CD8-positive, alpha-beta memory T cell (primary cell): Measurements from ENCODE around the gene LMF1. TPM values are rescaled to one million over a fixed set of nuclear protein-coding genes. Genes with fewer than 3 reads are reported as not detected.

Experiments
- CTCF ChIA-PET: fragments of 350-600 bp; sonication (Branson Sonifier 250); formaldehyde crosslinking; loops from one replicate; lab custom pipeline; 2021; ENCODE audit warnings: antibody characterized with exemption; lab: Charles Lee
- POLR2A ChIA-PET: fragments of 350-600 bp; sonication (Branson Sonifier 250); formaldehyde crosslinking; loops from one replicate; lab custom pipeline; 2021; ENCODE audit warnings: antibody characterized with exemption; lab: Charles Lee
- DNase-seq, 5 donors: peaks; one replicate each; pipeline versions ENCODE4 v3.0.0 to v3.0.0-alpha.2; 2020 to 2022; ENCODE audit warnings: mixed read lengths in 1 of 5
- H3K27ac ChIP-seq: one replicate; pipeline ENCODE4 v1.7.0; 2013; ENCODE audit warnings: low read depth, mild to moderate bottlenecking, low read length, moderate library complexity
- H3K27me3 ChIP-seq: 2 replicates; pipeline ENCODE4 v1.7.0; 2013; ENCODE audit warnings: low read length, mild to moderate bottlenecking; ENCODE audit not compliant: insufficient read depth, poor library complexity, severe bottlenecking
- H3K36me3 ChIP-seq: 2 replicates; pipeline ENCODE4 v1.7.0; 2013; ENCODE audit warnings: mild to moderate bottlenecking, low read length, moderate library complexity; ENCODE audit not compliant: insufficient read depth
- H3K4me1 ChIP-seq: 2 replicates; pipeline ENCODE4 v1.7.0; 2013; ENCODE audit warnings: mild to moderate bottlenecking, low read length, moderate library complexity; ENCODE audit not compliant: insufficient read depth
- H3K4me3 ChIP-seq: 2 replicates; pipeline ENCODE4 v1.7.0; 2013; ENCODE audit warnings: mild to moderate bottlenecking, low read length
- H3K9me3 ChIP-seq: 2 replicates; pipeline ENCODE4 v1.7.0; 2013; ENCODE audit warnings: mild to moderate bottlenecking, low read length
- H3K27ac Mint-ChIP-seq, 8 donors: one replicate each; pipeline ENCODE4 v1.8.0; 2020 to 2021; ENCODE audit warnings: mixed read lengths in 8 of 8, mild to moderate bottlenecking in 6 of 8, inconsistent platforms in 3 of 8, moderate library complexity in 3 of 8
- H3K27me3 Mint-ChIP-seq, 2 donors: one replicate each; pipeline ENCODE4 v1.8.0; 2020 to 2021; ENCODE audit warnings: mixed read lengths in 2 of 2, mild to moderate bottlenecking in 1 of 2, moderate library complexity in 1 of 2
- H3K36me3 Mint-ChIP-seq, 3 donors: one replicate each; pipeline ENCODE4 v1.8.0; 2020 to 2021; ENCODE audit warnings: mixed read lengths in 3 of 3, inconsistent platforms in 1 of 3, mild to moderate bottlenecking in 1 of 3
- H3K4me1 Mint-ChIP-seq, 3 donors: one replicate each; pipeline ENCODE4 v1.8.0; 2020 to 2021; ENCODE audit warnings: mixed read lengths in 3 of 3, inconsistent platforms in 1 of 3, mild to moderate bottlenecking in 1 of 3
- H3K4me3 Mint-ChIP-seq, 7 donors: one replicate each; pipeline ENCODE4 v1.8.0; 2020 to 2021; ENCODE audit warnings: mixed read lengths in 7 of 7, mild to moderate bottlenecking in 6 of 7, moderate library complexity in 4 of 7, inconsistent platforms in 2 of 7
- H3K9me3 Mint-ChIP-seq, 5 donors: one replicate each; pipeline ENCODE4 v1.8.0; 2020 to 2022; ENCODE audit warnings: mixed read lengths in 5 of 5, mild to moderate bottlenecking in 3 of 5, moderate library complexity in 2 of 5, inconsistent platforms in 1 of 5
- polyA plus RNA-seq: library from polyadenylated mRNA; unstranded; fragments of 300-500 nt; fragmentation: Illumina TruSeq; gene quantifications from one replicate; pipeline ENCODE4 v1.2.3, GENCODE V29; 2021
- total RNA-seq, 2 experiments: library from RNA; stranded (reverse); gene quantifications; one replicate each; pipeline ENCODE4 v1.2.3, GENCODE V29; 2021

The LMF1 gene
- total and polyA plus RNA-seq, 3 experiments from 2014 or later, result 11.7 to 15.8 (median 14.0) TPM

DNA sequence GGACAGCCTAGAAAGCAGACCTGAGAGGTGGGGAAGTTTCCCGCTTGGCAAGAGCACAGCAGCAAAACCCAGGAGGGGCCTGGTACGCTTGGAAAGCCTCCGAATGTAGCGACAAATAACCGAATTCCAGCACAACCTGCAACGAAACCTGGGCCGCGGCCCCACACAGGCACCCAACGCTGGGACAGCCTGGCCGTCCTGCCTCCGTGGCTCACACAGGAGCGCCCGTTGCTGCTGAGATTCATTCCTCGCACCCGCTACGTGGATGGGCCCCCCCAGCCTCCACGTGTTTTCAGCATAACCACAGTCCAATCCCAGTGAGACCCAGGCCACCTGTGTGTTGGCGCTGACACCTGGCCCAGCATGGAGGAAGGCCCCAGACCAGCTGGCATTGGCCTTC lies 42.9 kb downstream of the LMF1 start:
- H3K27ac Mint-ChIP-seq, result peak overlapping the region in 1 of 8 donors; percentile 60
- Histone ChIP-seq H3K9me3 (no peaks in the 10 kb centered on the region), H3K4me1 (no peaks in the 10 kb centered on the region), H3K27me3 (no peaks in the 10 kb centered on the region), H3K27ac (no peak overlapping the region), H3K36me3 (no peaks in the 10 kb centered on the region), H3K4me3 (no peak overlapping the region)
- H3K4me1 Mint-ChIP-seq, result peaks cover 0 to 4% (median 3%) of the 10 kb centered on the region in 3 donors
- ChIA-PET CTCF (no interaction called here), POLR2A (no interaction called here)
- no peak for DNase-seq
- peaks cover 4 to 44% (median 6%) of the 10 kb centered on the region in 3 donors for H3K36me3 Mint-ChIP-seq
- H3K4me3 Mint-ChIP-seq, result no peak overlapping the region
- H3K27me3 Mint-ChIP-seq, result no peaks in the 10 kb centered on the region
- H3K9me3 Mint-ChIP-seq, result no peaks in the 10 kb centered on the region

DNA sequence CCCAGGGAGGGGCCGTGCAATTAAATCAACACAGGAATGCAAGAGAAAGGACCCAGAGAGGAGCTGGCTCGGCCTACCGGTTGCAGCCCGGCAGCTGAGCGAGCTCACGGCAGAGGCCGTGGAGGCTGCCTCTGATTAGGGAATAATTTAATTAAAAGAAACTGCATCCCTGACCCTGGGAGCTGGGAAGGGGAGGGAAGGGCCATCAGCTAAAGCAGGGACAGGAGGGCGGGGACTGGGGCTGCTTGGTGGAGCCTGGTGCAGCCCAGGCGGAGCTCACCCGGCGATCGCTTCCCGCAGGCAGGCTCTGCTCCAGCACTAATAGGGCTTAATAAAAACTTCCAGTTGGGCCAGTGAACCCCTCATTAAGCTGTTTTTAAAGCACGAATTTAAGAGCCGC lies 43.4 kb downstream of the LMF1 start:
- H3K36me3 Mint-ChIP-seq, result peaks cover 4 to 42% (median 7%) of the 10 kb centered on the region in 3 donors
- CTCF ChIA-PET, result no interaction called here
- no peaks in the 10 kb centered on the region for H3K27me3 Mint-ChIP-seq
- Histone ChIP-seq H3K27me3 (no peaks in the 10 kb centered on the region), H3K9me3 (no peaks in the 10 kb centered on the region), H3K36me3 (no peaks in the 10 kb centered on the region), H3K4me3 (no peak overlapping the region), H3K4me1 (no peaks in the 10 kb centered on the region), H3K27ac (no peak overlapping the region)
- H3K4me1 Mint-ChIP-seq, result peaks cover 0 to 4% (median 3%) of the 10 kb centered on the region in 3 donors
- no peak for DNase-seq
- peak overlapping the region in 1 of 8 donors; percentile 60 for H3K27ac Mint-ChIP-seq
- no peak overlapping the region for H3K4me3 Mint-ChIP-seq
- POLR2A ChIA-PET, result no interaction called here
- no peaks in the 10 kb centered on the region for H3K9me3 Mint-ChIP-seq

DNA sequence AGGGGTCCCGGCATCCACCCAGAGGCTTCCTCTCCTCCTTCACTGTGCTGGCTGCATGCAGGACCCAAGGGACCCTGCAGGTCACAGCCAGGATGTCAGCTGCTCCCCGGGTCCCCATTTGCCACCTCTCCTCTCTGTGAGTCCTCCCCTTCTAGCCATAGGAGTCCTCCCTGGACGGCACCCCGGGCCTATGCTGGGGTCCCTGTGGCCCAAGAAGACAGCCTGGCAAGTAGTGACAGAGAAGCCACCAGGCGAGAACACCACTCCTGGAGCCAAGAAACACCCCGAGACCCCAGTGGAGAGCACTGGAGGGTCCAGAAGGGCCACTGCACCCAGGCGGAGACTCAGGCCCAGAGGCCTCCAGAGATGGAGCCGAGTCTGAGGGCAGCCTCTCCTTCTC lies 44.1 kb downstream of the LMF1 start:
- H3K27ac ChIP-seq, result no peak overlapping the region
- POLR2A ChIA-PET, result no interaction called here
- H3K4me1 Mint-ChIP-seq, result peaks cover 0 to 4% (median 3%) of the 10 kb centered on the region in 3 donors
- no peaks in the 10 kb centered on the region for H3K36me3 ChIP-seq
- H3K9me3 Mint-ChIP-seq, result no peaks in the 10 kb centered on the region
- H3K4me1 ChIP-seq, result no peaks in the 10 kb centered on the region
- CTCF ChIA-PET, result no interaction called here
- H3K9me3 ChIP-seq, result no peaks in the 10 kb centered on the region
- H3K36me3 Mint-ChIP-seq, result peaks cover 4 to 45% (median 10%) of the 10 kb centered on the region in 3 donors
- no peak for DNase-seq
- H3K4me3 ChIP-seq, result no peak overlapping the region
- H3K4me3 Mint-ChIP-seq, result no peak overlapping the region
- H3K27ac Mint-ChIP-seq, result no peak overlapping the region
- no peaks in the 10 kb centered on the region for H3K27me3 ChIP-seq
- H3K27me3 Mint-ChIP-seq, result no peaks in the 10 kb centered on the region

DNA sequence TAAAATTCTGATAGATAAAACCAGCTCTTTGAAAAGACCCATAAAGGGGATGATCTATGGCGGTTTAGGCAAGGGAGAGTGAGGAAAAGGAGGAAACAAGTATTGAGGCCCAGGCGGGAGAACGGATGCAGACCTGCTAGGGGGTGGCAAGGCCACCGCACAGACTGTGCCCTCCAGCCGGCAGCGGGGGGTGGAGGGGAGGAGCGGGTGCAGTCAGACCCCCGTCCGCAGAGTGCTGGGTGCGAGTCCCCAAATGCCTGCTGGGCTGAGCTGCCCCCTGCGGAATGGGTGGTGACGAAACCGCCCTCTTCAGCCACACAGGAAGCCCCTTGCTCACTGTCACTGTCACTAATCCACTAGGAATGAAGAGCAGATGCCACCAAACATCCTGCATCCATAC lies 46.0 kb downstream of the LMF1 start:
- Mint-ChIP-seq H3K27me3 (no peaks in the 10 kb centered on the region), H3K4me3 (no peak overlapping the region), H3K4me1 (peaks cover 0 to 4% (median 3%) of the 10 kb centered on the region in 3 donors), H3K9me3 (no peaks in the 10 kb centered on the region), H3K27ac (no peak overlapping the region), H3K36me3 (peaks cover 4 to 47% (median 14%) of the 10 kb centered on the region in 3 donors)
- peak in 1 of 5 donors; percentile 29 for DNase-seq
- Histone ChIP-seq H3K4me3 (no peak overlapping the region), H3K36me3 (no peaks in the 10 kb centered on the region), H3K9me3 (no peaks in the 10 kb centered on the region), H3K27me3 (no peaks in the 10 kb centered on the region), H3K27ac (no peak overlapping the region), H3K4me1 (no peaks in the 10 kb centered on the region)
- ChIA-PET POLR2A (no interaction called here), CTCF (no interaction called here)

DNA sequence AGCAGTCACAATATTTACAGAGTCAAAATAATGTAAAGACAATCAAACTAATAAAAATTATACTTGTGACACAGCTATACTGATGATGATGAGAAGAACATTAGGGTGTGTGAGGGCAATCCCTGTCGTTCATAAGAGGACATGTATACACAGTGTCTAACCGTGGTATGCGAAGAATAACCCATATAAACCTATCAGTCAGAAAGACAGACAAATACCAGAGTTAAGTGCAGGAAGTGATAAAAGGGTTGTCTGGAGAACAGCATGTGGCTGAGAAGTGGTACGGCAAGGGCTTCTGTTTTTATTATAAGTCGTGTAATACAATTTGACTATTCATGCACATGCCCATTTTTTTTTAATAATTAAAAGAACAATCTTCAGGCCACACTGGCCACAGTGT lies 46.7 kb downstream of the LMF1 start:
- no peaks in the 10 kb centered on the region for H3K9me3 Mint-ChIP-seq
- Histone ChIP-seq H3K36me3 (no peaks in the 10 kb centered on the region), H3K9me3 (no peaks in the 10 kb centered on the region), H3K4me1 (no peaks in the 10 kb centered on the region), H3K27ac (no peak overlapping the region), H3K4me3 (no peak overlapping the region), H3K27me3 (no peaks in the 10 kb centered on the region)
- ChIA-PET POLR2A (no interaction called here), CTCF (no interaction called here)
- no peak overlapping the region for H3K4me3 Mint-ChIP-seq
- H3K27me3 Mint-ChIP-seq, result no peaks in the 10 kb centered on the region
- no peak for DNase-seq
- peaks cover 4 to 41% (median 14%) of the 10 kb centered on the region in 3 donors for H3K36me3 Mint-ChIP-seq
- H3K4me1 Mint-ChIP-seq, result peaks cover 0 to 4% (median 3%) of the 10 kb centered on the region in 3 donors
- H3K27ac Mint-ChIP-seq, result no peak overlapping the region

DNA sequence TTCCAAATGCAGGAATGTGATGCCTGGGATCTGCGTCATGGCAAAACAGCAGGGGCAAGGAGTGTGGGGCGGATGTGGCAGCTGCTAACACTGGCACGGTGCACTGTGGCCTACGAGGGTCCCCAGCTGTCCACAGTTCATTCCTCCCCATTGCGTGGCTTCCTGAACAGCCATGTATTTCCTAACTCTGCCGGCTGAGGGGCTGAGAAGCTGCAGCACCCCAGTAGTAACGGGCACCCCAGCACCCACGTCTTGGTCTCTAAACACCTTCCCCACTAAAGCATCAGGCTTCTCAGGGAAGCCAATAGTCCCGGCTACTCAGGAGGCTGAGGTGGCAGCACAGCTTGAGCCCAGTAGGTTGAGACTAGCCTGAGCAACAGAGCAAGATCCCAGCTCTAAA lies 47.6 kb downstream of the LMF1 start:
- Mint-ChIP-seq H3K27me3 (no peaks in the 10 kb centered on the region), H3K4me1 (peaks cover 0 to 4% (median 3%) of the 10 kb centered on the region in 3 donors), H3K36me3 (peaks cover 4 to 41% (median 14%) of the 10 kb centered on the region in 3 donors), H3K27ac (peak overlapping the region in 1 of 8 donors; percentile 33), H3K4me3 (no peak overlapping the region), H3K9me3 (no peaks in the 10 kb centered on the region)
- Histone ChIP-seq H3K9me3 (no peaks in the 10 kb centered on the region), H3K27me3 (no peaks in the 10 kb centered on the region), H3K4me3 (no peak overlapping the region), H3K36me3 (no peaks in the 10 kb centered on the region), H3K4me1 (no peaks in the 10 kb centered on the region), H3K27ac (no peak overlapping the region)
- POLR2A ChIA-PET, result no interaction called here
- CTCF ChIA-PET, result no interaction called here
- no peak for DNase-seq

DNA sequence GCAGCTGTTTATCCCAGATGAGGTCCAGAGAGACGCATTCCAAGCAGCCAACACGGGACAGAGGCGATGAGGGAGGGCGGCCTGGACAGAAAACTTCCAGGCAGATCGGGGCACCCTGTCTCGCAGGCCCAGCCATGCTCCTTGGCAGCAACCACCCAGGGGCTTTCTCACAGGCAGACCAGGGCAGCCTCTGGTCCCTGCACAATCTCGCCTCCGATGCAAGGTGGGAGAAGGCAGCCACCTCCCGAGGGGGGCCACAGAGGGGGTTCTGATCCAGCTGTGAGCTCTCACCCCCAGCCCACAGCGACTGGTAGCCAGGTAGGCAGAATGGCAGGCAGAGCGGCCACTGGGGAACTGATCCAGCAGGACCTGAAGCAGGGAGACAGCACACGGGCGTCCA lies 48.7 kb downstream of the LMF1 start:
- Histone ChIP-seq H3K4me1 (no peaks in the 10 kb centered on the region), H3K27ac (no peak overlapping the region), H3K9me3 (no peaks in the 10 kb centered on the region), H3K27me3 (no peaks in the 10 kb centered on the region), H3K4me3 (no peak overlapping the region), H3K36me3 (no peaks in the 10 kb centered on the region)
- Mint-ChIP-seq H3K27me3 (no peaks in the 10 kb centered on the region), H3K4me3 (no peak overlapping the region), H3K9me3 (no peaks in the 10 kb centered on the region), H3K27ac (peak overlapping the region in 2 of 8 donors; percentile 17 to 61), H3K36me3 (peaks cover 4 to 42% (median 14%) of the 10 kb centered on the region in 3 donors), H3K4me1 (peaks cover 0 to 4% (median 3%) of the 10 kb centered on the region in 3 donors)
- POLR2A ChIA-PET, result no interaction called here
- CTCF ChIA-PET, result interaction anchor here (0.6 kb wide), 1 partner anchor 217 kb away, joined by 3 read pairs; no protein-coding TSS in a partner anchor
- no peak for DNase-seq

DNA sequence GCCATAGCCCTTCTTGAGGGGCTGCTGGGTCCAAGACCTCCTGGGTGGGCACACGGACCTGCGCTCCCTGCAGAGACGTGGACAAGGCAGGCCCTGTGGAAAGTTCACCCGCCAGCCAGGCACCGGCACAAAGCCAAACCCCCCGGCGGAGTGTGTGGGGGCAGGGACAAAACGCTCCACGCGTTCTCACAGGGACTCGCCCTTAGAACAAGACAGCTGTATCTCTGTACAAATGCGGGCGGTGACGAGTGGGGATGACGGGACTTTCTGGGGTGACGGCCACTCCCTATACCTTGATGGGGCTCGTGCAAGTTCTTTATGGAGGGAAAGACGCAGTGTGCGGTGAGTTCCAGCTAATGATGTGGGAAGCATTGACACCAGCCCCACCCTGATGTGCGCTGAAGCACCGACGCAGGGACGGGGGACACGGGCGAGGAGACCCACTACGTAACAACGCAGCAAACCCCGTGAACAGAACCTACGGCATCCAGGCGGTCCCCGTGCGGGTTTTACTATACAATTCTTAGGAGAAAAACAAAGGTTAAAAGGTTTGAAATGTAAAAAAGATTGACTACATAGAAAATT lies 49.4 kb downstream of the LMF1 start:
- CTCF ChIA-PET, result interaction anchor here (0.6 kb wide), 1 partner anchor 218 kb away, joined by 3 read pairs; no protein-coding TSS in a partner anchor
- Histone ChIP-seq H3K36me3 (no peaks in the 10 kb centered on the region), H3K27ac (no peak overlapping the region), H3K9me3 (no peaks in the 10 kb centered on the region), H3K27me3 (no peaks in the 10 kb centered on the region), H3K4me3 (no peak overlapping the region), H3K4me1 (no peaks in the 10 kb centered on the region)
- POLR2A ChIA-PET, result no interaction called here
- peaks cover 4 to 42% (median 14%) of the 10 kb centered on the region in 3 donors for H3K36me3 Mint-ChIP-seq
- peaks cover 0 to 3% (median 3%) of the 10 kb centered on the region in 3 donors for H3K4me1 Mint-ChIP-seq
- no peak overlapping the region for H3K27ac Mint-ChIP-seq
- no peaks in the 10 kb centered on the region for H3K27me3 Mint-ChIP-seq
- H3K9me3 Mint-ChIP-seq, result no peaks in the 10 kb centered on the region
- no peak overlapping the region for H3K4me3 Mint-ChIP-seq
- peak in 1 of 5 donors; percentile 33 for DNase-seq
